Measurements from ENCODE around the gene CDH11.

Gene CDH11

GRCh38 chr16:65121870-65122723, at the start of gene CDH11:
TSS of gene CDH11 (minus strand) at chr16:65122063. CDS start at chr16:65004869, 117,194 bp downstream.
- DNase-seq (ENCODE audit: low spot score): no peak

DNA sequence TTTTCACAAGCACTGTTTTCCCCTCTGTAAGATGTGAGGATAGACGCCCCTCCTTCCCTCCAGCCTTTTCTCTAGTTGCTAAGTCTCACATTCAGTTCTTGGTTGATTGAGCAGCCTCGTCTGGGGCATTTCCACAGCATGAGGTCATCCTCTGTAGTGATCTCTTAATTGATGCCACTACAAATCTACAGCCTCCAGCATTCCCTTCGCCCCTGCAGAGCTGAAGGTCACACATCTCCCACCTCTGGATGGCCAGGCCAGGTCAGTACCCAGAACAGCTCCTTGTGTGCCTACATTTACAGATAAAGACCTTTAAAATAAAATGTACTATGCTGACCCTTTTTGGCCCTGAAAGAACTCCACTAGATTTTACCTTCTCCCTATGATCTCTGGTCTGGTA, 32.5 kb upstream of the CDH11 start:
- DNase-seq (ENCODE audit: low spot score): no peak

DNA sequence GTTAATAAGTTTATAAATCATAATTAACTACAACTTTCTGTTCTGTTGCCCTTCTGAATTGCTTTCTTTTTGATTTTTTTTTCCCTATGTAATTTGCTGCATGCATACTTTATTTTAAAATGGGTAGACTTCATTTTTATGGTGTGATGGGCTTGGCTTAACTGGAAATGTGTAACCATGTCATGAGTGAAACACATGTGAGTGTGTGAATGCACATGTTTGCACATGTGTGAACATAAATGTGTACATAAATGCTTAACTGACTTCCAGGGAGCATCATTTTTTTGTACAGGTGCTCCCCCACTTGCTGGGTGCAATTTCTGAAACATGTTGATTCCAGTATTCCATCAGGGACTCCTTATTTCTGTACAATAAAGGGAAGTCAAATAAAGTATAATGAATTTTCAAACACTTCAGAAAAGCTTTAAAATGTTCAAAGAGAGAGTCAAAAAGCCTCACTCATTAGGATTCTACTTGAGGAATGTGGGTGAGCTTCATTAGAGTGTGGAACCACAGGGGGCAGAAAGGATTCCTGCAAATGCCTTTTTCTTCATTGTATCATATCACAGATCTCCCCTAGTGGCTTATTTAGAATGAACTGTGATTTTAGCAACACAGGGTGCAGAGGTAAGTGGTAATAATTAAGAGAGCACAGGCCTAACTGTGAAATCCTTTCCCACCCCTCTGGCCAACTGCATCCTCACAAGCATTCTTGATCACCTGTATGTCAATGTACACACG, 31.7 kb upstream of the CDH11 start:
- DNase-seq (ENCODE audit: low spot score): no peak

- DNase-seq (ENCODE audit: low spot score): no peak
Measured at GRCh38 chr16:65148804-65149203, 26.9 kb upstream of the CDH11 start.

GRCh38 chr16:65142276-65142675, 20.4 kb upstream of the CDH11 start:
- no peak for DNase-seq (ENCODE audit: low spot score)

DNA sequence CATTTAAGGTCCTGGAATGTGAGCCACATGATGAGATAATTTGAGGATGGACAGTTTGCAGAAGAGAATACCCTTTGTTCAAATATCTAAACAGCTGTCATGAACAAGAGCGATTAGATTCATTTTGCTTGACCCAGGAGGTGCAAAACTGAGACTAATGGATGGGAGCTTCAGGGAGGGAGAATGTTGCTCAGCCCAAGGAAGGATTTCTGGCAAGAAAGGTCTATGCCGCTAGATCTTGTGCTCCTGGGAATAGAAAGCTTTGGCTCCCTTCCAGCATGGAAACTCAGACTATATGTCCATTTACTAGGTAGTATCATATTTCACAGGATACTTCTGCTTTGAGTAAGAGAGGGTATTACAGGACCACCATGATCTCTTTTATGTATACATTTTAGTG, 14.8 kb upstream of the CDH11 start:
- no peak for DNase-seq (ENCODE audit: low spot score)

DNA sequence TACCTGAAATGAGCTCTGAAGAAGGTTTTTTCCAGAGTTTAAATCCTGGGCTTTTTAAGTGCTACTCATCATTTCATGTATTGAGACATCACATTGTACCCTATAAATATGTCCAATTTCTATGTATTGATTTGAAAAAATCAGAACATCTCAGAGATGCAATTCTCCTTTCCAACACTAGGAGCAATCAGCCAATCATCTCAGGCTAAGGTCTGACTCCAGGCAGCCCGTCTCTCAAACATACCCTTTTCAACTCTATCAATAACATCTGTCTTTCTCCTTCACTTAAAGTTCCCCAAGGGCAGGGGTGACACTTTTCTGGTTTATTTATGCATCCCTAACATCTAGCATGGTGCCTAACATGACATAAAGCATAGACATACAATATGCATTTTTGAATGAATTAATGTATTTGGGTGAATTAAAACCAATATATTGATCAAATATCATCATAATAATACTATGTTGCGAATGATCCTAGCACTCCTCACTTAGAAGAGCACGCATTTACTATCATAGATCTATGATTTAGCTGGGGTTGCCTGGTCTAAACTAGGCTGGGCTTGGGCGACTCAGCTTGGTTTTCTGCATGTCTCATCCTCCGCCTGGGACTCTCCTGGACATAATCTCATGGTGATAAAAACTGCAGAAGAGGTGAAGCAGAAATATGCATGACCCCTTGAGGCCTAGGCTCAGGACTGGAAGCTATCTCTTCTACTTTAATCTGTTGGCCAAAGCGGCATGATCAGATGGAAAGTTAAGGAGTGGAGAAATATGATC, 5.2 kb upstream of the CDH11 start:
- DNase-seq (ENCODE audit: low spot score): no peak

DNA sequence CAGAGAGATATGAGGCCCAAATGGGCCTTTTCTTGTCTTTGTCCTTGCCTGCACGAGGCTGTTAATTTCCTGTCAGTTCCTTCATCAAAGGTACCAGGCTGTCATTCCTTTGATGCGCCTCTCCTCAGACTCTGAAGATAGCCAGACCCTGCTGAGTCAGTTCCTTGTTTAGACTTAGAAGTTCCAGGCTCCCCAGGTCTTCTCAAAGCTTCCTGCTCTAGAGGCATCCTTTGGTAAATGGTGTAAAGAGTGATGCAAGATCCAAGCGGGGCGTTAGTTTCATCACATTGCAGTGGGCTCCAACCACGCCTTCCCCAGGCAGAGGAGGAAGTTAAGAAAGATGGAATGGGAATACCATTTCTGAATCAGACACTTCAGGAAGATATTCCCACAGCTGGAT, 4.0 kb upstream of the CDH11 start:
- no peak for DNase-seq (ENCODE audit: low spot score)

GRCh38 chr16:65125322-65125721, 3.5 kb upstream of the CDH11 start:
- DNase-seq (ENCODE audit: low spot score): no peak

- DNase-seq (ENCODE audit: low spot score): no peak
Measured at GRCh38 chr16:65124596-65124995, 2.7 kb upstream of the CDH11 start.

DNA sequence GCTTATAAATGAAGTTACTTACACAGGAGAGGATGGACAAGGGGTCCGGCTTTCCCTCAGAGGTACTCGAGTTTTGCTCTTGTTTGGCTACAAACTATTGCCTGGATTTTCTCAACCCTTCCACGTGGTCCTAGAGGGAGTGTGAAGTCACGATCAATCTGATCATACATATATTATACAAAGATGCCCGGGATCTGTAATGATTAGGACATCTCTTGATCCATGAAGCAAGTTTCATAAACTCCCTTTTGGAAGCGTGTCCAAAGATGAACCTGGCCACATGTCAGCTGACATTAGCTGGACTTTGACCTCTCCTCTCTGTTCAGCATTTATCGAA, 2.3 kb upstream of the CDH11 start:
- DNase-seq (ENCODE audit: low spot score): no peak

DNA sequence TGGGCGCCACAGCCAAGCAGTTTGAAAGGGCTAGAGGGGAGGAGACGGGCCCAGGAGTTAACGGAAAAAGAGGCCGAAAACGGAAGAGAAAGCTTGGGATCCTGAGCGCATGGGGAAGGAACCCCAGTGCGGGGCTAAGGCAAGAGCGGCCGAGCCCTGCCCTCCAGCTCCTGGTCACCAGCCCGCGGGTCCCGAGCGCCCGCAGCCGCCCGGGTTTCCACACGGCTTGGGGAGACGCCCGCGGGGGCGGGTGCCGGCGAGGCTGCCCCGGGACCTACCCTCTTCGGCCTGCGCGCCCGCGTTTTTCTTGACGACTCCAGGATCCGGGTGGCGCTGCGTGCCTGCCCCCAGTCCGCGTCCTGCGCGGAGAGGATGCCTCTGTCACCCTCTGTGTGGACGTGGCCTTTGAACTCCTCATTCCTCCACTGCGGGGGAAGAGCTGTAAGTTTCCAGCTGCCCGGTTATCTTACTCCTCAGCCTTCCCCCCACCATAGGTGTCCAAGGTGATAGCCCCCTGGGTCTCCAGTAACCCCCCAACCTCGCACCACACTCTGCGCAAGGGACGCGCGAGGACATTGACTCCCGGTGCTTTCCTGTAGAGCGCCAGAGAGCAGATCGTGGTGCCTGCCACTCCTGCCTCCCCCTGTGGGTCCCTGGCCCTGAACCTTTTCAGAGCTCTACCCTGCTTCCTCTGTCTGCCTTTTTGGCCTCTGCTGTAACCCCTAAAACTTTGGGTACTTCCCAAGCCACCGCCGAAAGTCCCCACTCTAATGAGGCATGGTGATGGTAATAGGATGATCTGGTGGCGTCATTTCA, 1.7 kb upstream of the CDH11 start:
- DNase-seq (ENCODE audit: low spot score): no peak

DNA sequence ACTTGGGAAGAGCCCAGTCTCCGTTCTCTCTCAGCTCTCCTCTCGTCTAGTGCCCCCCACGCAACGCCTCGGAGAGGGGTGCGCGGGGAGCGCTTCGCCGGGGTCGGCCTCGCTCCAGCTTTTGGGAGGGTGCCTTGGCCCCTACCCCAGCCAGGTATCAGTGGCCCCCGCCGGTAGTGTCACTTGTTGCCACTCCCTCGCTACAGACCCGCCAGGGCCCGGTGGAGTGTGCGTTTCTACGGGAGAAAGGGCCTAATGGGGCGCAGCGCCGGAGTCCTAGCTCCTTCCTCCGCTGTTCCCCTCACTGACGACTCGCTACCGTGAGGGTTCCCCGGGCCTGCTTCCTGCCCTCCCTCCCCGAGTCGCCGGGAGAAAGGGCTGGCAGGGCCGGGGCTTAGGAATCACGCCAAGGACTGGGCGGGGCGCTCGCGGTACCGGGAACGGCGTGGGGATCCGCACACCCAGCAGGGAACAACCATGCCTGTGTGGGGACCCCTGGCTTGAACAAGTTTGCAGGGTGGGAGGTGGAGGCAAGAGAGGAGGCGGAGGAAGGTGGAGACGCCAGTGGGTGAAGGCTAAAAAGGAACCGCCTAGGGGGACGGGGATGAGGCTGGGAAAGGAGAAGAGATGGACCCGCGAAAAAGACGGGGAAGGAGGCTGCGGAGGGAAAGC, 997 bp upstream of the CDH11 start:
- no peak for DNase-seq (ENCODE audit: low spot score)

DNA sequence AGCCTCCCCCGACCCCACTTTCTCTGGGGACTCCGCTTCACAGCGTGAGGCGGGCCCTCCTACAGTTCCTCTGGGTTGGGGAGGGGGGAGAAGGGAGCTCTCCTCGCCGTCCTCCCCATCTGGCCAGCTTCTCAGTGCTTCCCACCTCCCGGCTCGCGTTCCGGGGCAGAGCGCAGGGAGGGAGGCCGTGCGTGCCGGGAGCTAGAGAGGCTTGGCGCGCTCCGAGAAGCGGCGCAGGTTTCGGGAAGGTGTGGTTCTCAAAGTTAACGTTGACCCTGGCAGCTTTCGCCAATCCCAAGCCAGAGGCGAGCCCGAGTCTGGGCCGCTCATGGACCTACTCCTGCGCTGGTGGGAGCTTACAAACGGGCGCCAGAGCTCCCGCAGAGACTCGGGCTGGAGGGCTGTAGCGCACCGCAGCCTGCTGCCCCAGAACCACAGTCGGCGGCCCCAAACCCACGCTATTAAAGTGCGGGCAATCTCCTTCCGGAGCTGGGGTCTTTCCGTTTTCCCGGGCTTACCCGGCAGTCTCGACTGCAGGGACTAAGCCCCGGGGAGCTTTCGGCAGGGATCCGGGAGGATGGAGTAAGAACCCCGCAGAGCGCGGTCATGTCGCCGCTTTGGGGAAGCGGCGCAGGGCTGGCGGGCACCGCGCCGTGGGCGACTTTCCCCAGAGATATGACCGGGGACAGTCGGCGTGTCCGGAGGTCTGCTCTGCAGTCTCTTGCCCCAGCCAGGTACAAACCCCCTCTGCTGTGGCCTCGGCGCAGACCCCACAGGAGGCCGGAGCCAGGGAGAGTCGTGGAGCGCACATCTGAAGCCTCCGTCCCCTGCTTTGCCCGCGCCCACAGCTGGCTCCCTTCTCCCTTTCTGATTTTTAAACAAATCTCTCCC, 787 bp downstream of the CDH11 start:
- DNase-seq (ENCODE audit: low spot score): no peak

DNA sequence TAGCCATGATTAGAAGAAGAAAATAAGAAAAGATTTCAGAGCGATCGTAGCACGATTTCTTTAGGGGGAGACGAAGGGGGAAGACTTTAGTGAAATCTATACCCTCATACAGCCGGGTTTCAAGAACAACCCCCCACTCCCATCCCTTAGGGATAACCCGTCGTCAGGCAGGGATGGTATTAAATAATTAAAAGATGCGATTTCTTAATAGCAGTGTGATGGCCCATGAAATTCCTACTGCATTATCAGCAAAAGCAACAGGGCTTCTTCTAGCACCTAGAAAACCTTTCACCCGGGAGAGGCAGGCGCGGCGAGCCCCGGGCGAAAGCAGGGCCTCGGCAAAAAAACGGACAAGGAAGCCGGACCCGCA, 1.4 kb downstream of the CDH11 start:
- DNase-seq (ENCODE audit: low spot score): no peak

- no peak for DNase-seq (ENCODE audit: low spot score)
Measured at GRCh38 chr16:65119901-65120401, 1.9 kb downstream of the CDH11 start.

GRCh38 chr16:65119435-65119834, 2.4 kb downstream of the CDH11 start:
- no peak for DNase-seq (ENCODE audit: low spot score)

GRCh38 chr16:65118871-65119270, 3.0 kb downstream of the CDH11 start:
- no peak for DNase-seq (ENCODE audit: low spot score)

GRCh38 chr16:65117811-65118448, 3.9 kb downstream of the CDH11 start:
- peak; percentile 7 for DNase-seq (ENCODE audit: low spot score)

All from hematopoietic multipotent progenitor cell treated with erythropoietin and hydrocortisone succinate and interleukin-3 and kit ligand, for 17 days (in vitro differentiated cells).